Mucosa of descending colon (tissue), 3 donors: ENCODE results near the gene JAZF1. TPM values are rescaled to one million over a fixed set of nuclear protein-coding genes. Genes with fewer than 3 reads are reported as not detected.
A peak's percentile ranks its signal among the peaks of the same experiment; 100 is the strongest.

Source experiments
- ATAC-seq: fragments of 200-7000 bp; cut with Tn5 transposase; one replicate; pipeline ENCODE4 v1.9.1; 2020; ENCODE audit warnings: mild to moderate bottlenecking, moderate library complexity
- DNase-seq, 3 donors: peaks; one replicate each; pipeline ENCODE4 v3.0.0-alpha.2; 2020
- H3K36me3 ChIP-seq: fragments of 200-600 bp; one replicate; pipeline ENCODE4 v1.8.0; 2021; ENCODE audit warnings: low read depth, mild to moderate bottlenecking
- H3K4me1 ChIP-seq: fragments of 200-600 bp; one replicate; pipeline ENCODE4 v1.8.0; 2021; ENCODE audit warnings: low read depth, mild to moderate bottlenecking
- H3K4me3 ChIP-seq: fragments of 200-600 bp; one replicate; pipeline ENCODE4 v1.8.0; 2021; ENCODE audit warnings: mild to moderate bottlenecking
- H3K9me3 ChIP-seq: fragments of 200-600 bp; one replicate; pipeline ENCODE4 v1.8.0; 2021; ENCODE audit warnings: mild to moderate bottlenecking
- intact Hi-C, 2 donors: fragments of 100-400 bp; cut with DNase I in 1 of 2; cut with micrococcal nuclease in 1 of 2; formaldehyde crosslinking; loops; one replicate each; pipeline versions ENCODE4 v1.11.0 to v1.11.1; 2022; cut with DNase I, micrococcal nuclease
- total RNA-seq, 3 donors: library from RNA; stranded (reverse); fragmentation: NEBNext Ultra II Directional in 2 of 3; extraction: Animal tissue kit (Norgen Biotek cat#: 25700) in 2 of 3; gene quantifications; one replicate each; pipeline versions ENCODE4 v1.2.1 to v1.2.4, GENCODE V29; 2021 to 2023
- TF ChIP-seq, protein P1 (sequence below): fragments of 200-600 bp; IDR thresholded peaks from one replicate; pipeline ENCODE4 v1.8.0; 2022; ENCODE audit warnings: antibody characterized with exemption, mild to moderate bottlenecking
- donor health status: DM: no; HTN: no; CAD: no; lungs with moderate emphysema.
- donor health status: DM: no; HTN: no; CAD: no.
- donor health status: DM: no; HTN: yes; CAD: no.

The JAZF1 gene
- total RNA-seq, 3 donors from 2014 or later = 4.9 to 68.4 (median 6.4) TPM

DNA sequence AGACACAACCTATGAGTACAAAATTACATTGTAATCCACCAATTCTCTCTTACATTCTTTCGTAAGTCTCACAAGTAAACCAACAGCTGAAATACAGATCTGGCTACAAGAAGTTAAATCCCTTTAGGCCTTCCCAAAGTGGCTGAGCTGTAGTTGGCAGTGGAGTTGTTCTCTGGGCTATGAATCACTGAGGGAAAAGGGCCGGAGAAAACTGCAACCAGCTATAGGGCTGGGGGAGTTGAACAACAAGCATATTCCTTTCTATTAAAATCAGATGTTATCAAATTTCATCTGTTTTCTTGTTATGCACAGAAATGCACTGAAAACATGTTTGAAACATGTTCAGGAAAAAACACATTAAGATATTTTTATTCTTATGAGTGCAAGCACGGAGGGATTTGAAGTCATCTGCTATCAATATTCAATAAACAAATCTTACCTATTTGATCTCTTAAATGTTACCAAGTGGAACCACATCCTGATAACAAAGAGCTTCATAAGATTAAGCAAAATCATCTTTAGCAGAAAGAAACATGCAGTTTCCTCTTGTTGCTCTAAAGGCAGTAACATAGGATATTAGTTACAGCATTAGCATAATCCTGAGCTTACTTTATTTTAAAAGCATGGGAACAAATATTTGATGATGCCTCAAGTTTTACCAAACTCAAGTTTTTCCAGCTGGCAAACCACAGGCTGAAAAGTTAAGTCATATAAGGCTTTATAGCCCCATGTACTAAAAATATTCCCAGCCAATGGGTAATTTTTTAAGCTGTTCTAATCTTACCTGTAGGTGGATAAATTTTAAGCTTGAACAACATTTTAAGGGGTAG lies 227.9 kb downstream of the JAZF1 start:
- intact Hi-C loops = no loop called here
- Histone ChIP-seq H3K4me1 (no peaks in the 10 kb centered on the region), H3K36me3 (no peaks in the 10 kb centered on the region), H3K4me3 (no peak overlapping the region), H3K9me3 (no peaks in the 10 kb centered on the region)
- ATAC-seq = peak; percentile 25
- no peak for DNase-seq
- TF ChIP-seq, protein P1, sequence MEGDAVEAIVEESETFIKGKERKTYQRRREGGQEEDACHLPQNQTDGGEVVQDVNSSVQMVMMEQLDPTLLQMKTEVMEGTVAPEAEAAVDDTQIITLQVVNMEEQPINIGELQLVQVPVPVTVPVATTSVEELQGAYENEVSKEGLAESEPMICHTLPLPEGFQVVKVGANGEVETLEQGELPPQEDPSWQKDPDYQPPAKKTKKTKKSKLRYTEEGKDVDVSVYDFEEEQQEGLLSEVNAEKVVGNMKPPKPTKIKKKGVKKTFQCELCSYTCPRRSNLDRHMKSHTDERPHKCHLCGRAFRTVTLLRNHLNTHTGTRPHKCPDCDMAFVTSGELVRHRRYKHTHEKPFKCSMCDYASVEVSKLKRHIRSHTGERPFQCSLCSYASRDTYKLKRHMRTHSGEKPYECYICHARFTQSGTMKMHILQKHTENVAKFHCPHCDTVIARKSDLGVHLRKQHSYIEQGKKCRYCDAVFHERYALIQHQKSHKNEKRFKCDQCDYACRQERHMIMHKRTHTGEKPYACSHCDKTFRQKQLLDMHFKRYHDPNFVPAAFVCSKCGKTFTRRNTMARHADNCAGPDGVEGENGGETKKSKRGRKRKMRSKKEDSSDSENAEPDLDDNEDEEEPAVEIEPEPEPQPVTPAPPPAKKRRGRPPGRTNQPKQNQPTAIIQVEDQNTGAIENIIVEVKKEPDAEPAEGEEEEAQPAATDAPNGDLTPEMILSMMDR = no peak

DNA sequence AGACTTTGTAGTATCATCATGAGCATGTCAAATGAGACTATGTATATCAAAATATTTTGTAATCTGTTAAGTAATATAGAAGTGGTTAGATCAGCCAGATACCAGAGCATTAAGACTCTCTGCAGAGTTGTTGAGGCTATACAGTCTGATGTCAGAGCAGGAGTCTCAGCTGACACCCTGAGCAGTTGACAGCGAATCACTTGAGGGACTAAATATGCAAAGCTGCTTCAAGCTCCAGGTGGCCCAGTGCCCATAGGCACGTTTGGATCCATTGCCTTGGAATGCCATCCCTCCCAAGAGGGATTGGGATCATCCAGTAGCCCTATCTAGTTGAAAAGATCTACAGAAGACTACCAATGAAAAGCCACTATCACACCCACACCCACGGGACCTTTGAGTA lies 230.5 kb downstream of the JAZF1 start:
- no peak for ATAC-seq
- no peaks in the 10 kb centered on the region for H3K36me3 ChIP-seq
- no peak for DNase-seq
- intact Hi-C loops = no loop called here
- H3K4me3 ChIP-seq = no peak overlapping the region
- no peaks in the 10 kb centered on the region for H3K4me1 ChIP-seq
- no peaks in the 10 kb centered on the region for H3K9me3 ChIP-seq
- TF ChIP-seq, protein P1 = no peak

DNA sequence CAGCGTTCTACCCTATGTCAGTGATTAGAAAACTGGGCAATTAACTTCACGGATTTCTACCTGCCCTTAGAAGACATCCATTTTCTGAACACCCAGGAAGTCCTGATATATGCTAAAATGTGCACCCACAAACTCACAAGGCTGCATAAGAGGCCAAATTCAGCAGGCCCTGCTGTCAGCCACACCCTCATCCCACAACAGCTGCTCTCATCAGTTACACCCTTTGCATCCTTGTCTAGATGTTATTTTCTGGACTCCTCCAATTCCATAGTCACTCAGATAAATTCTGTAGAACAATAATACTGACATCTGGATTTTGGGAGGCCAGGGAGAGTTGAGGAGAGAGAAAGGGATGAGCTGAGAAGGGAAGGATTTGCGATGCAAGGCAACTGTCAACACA lies 231.7 kb downstream of the JAZF1 start:
- ATAC-seq (no peak), DNase-seq (no peak)
- no peaks in the 10 kb centered on the region for H3K9me3 ChIP-seq
- no peaks in the 10 kb centered on the region for H3K4me1 ChIP-seq
- TF ChIP-seq, protein P1 = no peak
- H3K4me3 ChIP-seq = no peak overlapping the region
- intact Hi-C loops = no loop called here
- H3K36me3 ChIP-seq = no peaks in the 10 kb centered on the region

DNA sequence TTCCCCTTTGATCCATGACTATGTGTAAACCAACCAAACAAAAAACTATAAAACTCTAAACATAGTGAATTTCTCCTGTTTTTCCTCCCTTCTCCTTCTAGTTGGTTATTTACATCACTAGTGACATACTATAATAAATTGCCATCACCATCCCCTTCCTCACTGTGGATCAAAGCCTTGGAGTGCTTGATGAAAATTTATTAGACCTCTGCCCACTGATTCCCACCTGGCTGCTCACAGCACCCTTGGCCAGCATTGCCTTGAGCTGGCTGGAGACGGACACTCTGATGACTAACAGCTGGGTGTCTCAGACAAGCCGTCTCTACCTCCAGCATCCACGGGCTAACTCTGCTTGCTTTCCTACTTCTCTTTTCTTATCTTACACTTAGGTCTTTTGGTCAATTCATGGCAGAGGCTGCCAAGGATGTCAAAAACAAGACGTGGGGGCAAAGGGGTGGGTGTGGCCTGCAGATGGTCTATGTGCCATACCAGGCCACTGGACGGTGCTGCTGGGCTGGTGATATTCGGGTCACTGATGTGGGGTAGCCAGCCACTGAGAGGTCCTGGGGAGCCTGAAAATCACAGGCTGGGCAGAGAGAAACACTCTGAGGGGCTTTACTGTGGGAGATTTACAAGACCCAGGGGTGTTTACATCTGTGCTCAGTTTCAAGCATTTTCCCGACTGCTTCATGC lies 232.9 kb downstream of the JAZF1 start:
- ATAC-seq (no peak), DNase-seq (no peak)
- Histone ChIP-seq H3K9me3 (no peaks in the 10 kb centered on the region), H3K36me3 (no peaks in the 10 kb centered on the region), H3K4me3 (no peak overlapping the region), H3K4me1 (no peaks in the 10 kb centered on the region)
- TF ChIP-seq, protein P1 = no peak
- intact Hi-C loops = no loop called here

DNA sequence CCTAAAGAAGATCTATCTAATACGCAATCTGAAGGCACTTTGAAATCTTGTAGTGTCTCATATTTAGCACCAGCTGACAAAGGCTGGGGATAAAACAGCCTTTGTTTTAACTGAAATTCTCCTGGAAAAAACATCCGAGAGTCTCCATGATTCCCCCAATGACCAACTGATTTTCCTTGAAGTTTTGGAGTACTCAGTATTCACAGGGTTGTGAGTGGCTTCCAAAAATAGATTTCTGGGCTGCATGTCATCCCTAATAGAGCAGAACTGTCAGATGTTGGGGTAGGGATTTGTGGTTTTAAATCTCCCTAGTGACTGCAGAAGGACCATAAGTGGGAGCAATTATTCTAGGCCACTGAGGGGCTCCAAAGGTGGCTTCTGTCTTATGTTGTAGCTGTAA lies 234.2 kb downstream of the JAZF1 start:
- TF ChIP-seq, protein P1 = no peak
- DNase-seq (no peak), ATAC-seq (no peak)
- Histone ChIP-seq H3K4me1 (no peaks in the 10 kb centered on the region), H3K36me3 (no peaks in the 10 kb centered on the region), H3K4me3 (no peak overlapping the region), H3K9me3 (no peaks in the 10 kb centered on the region)
- intact Hi-C loops = no loop called here
